GM19467 (cell line): ENCODE measurements around the gene RGS16.

ENCODE experiments used
- ATAC-seq: cut with Tn5 transposase; IDR thresholded peaks from one replicate; pipeline ENCODE4 v1.9.1; 2021; ENCODE audit warnings: mild to moderate bottlenecking, moderate library complexity; ENCODE audit not compliant: unreplicated experiment

Gene RGS16

GRCh38 chr1:182587093-182587492, 17.1 kb downstream of the RGS16 start:
- ATAC-seq, result no peak

- ATAC-seq, result no peak
Observed at GRCh38 chr1:182586380-182586779, 17.8 kb downstream of the RGS16 start.

DNA sequence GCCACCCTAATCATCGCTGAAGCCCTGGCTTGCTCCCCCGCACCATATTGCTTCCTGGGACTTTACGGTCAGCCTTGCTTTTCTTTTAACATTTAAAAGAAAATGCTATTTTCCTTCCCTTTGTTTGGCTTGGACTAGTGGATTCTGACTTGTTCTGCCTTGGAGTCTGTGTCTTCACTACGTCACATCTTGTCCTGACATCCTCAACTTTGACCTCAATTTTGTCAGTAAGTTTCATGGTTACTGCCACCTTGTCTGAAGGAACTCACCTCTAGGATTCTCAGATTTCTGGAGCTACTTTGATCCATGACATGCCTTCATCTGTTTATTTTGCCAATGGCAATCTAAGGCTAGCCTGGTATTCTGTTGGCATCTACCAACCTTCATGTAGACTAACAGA, 19.4 kb downstream of the RGS16 start:
- no peak for ATAC-seq

DNA sequence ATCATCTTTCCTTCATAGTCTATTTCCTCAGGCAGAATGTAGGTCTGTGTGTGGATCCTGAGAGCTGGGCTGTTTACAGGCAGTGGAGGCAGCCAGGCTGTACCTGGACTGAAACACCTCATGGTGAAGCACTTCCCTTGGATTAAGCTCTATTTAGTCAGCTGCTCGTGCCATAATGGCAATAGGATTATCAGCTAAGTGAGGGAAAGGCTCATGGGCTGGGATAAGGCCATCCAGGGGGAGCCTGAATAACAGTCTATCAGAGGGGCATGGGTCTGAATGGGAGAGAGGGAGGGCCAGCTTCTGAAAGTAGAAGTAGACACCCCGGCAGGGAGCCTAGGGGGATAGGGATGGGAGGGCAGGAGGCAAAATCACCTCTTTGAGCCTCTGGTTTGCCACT, 23.5 kb downstream of the RGS16 start:
- no peak for ATAC-seq

- no peak for ATAC-seq
Observed at GRCh38 chr1:182575540-182576149, 28.5 kb downstream of the RGS16 start.

GRCh38 chr1:182574156-182574555, 30.0 kb downstream of the RGS16 start:
- no peak for ATAC-seq

DNA sequence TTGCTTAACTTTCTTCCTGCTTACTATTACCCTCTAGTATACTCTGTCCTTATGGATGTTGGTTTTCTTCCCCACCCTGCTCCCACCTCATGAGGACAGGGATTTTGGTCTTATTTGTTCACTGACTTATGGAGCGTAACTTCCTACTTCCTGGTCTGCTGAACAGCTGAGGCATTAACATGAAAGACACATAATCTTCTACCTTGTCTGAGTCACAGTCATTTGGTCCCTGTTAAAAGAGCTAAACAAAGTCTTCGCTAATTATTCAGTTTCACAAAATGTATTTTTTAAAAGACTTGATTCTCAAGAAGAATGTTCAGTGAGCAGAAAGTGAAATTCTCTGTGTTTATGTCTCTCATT, 33.6 kb downstream of the RGS16 start:
- no peak for ATAC-seq

DNA sequence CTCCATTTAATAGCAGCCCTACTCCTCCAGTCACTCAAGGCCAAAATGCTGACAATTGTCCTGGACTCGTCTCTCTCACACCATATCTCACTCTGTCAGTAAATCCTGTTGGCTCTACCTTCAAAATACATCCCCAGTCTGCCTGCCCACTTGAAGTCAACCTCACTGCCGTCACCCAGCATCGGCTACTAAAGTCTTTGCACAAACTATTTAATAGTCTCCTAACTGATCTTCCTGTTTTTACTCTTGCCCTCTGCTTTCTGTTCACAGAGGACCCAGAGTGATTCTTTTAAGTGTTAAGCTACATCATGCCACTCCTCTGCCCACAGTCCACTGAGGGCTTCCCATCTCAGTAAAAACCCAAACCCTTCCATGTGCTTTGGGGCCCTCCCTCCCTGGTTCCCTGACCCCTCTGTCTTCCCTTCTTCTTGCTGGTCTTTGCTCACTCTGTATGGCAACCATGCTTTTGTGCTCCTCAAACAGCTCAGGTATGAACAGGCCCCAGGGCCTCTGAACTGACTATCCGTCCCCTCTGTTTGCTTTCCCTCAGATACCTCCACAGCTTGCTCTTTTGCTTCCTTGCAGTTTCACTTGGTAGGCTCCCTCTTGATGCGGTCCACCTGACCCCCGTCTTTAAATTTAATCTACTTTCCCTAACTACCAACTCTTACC, 34.1 kb downstream of the RGS16 start:
- ATAC-seq, result no peak

DNA sequence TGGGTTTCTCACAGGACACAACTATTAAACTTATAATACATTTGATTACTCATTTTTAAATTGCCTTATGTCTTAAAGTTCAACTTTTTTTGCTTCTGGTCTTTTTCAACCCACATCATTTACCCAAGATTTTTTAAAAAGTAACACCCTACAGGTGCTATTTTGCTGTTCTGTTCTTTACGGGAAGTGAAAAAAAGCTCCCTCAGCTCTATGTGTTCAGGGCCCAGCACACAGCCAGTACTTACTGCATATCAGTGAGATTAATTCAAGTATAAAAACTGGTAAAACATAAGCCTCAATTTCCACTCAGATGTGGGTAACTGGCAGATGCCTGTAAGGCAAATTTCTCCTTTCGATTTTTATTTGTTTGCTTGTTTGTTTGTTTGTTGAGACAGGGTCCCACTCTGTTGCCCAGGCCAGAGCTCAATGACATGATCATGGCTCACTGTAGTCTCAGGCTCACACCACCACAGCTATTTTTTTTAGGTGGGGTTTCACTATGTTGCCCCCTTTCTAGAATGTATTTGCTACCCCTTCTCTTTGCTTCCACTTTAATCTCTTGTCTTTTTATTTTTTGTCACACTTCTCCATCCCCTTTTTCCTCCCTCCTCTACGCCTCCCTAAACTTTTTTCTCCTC, 35.4 kb downstream of the RGS16 start:
- no peak for ATAC-seq

- ATAC-seq, result no peak
Observed at GRCh38 chr1:182567629-182568028, 36.6 kb downstream of the RGS16 start.

DNA sequence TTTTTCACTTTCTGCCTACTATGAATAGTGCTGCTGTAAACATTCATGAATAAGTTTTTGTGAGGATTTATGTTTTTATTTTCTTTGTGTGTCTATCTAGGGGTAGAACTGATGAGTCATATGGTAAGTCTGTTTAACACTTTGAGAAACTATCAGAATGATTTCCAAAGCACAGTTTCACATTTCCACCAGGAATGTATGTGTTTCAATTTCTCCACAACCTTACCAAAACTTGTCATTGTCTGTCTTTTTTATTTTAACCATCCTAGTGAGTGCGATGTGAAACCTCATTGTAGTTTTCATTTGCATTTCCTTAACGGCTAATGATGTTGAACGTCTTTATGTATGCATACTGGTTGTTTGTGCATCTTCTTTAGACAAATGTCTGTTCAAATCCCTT, 38.7 kb downstream of the RGS16 start:
- ATAC-seq, result no peak

DNA sequence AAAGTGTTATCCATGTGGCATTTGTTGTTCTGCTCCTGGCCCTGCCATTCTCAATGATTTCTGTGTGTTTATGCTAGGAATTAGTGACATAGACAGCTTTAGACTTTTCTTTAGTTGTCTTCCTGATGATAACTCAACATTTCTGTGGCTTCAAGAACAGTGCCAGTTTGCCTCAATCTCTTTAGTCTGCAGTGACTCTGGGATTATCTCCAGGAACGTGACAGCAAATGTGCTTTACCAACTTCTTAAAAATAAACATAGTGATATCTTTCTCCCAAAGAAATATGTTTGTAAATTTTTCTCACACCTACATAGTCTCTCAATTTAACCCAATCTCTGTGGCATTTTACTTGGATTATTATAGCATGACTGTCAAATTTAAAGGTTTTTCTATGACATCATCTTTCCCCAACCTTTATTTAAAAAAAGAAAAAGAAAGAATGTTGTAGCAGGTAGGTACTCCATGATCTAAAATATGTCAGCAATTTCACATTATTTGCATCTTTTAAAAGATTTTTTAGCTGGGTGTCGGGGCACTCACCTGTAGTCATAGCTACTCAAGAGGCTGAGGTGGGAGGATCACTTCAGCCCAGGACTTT, 39.7 kb downstream of the RGS16 start:
- ATAC-seq, result no peak

GRCh38 chr1:182563095-182563494, 41.1 kb downstream of the RGS16 start:
- no peak for ATAC-seq

DNA sequence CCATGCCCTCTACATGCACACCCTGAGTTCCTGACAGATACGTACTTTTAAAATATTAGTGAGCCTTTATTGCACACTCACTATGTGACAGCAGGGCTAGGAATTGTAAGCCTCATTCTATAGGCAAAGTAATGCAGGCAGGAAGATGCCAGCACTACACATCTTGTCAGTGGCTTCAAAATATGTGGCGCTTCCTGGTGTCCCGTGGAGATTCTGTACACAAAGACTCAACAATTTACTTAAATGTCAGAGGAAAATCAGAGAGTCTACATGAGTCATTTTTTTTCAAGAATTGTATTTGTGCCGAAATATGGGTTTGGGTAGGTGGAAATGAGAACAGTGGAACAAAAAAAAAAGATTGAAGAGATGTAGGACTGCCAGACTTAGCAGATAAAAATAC, 42.7 kb downstream of the RGS16 start:
- ATAC-seq, result no peak

GRCh38 chr1:182560392-182560984, 43.7 kb downstream of the RGS16 start:
- ATAC-seq, result no peak

DNA sequence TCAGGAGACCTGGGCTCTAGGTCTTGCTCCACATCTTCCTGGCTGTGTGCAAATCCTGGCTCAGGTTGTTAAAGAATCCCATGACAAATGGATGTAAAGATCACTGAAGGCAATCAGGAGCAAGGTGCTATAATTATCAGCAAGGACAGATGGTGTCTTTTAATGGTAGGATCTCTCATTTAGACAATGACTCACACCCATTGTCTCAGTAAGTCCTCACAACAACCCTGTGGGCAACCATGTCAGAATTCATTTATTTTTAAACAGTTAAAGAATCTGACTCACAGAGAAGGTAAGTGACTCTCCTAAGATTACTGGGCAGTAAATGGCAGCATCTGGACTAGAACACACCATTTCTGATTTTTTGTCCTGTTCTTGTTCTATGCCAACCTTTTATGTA, 47.9 kb downstream of the RGS16 start:
- no peak for ATAC-seq

GRCh38 chr1:182555493-182555892, 48.7 kb downstream of the RGS16 start:
- no peak for ATAC-seq

- ATAC-seq, result no peak
Observed at GRCh38 chr1:182552527-182552926, 51.7 kb downstream of the RGS16 start.

- no peak for ATAC-seq
Observed at GRCh38 chr1:182549811-182550210, 54.4 kb downstream of the RGS16 start.

- no peak for ATAC-seq
Observed at GRCh38 chr1:182549346-182549745, 54.8 kb downstream of the RGS16 start.
